Measurements from ENCODE around the gene TEAD4.

Gene TEAD4

GRCh38 chr12:2959192-2959504 is at the start of gene TEAD4:
Gene TEAD4, plus strand, starts transcription at chr12:2959397.
- Histone ChIP-seq H3K4me1 (ENCODE audit: low read length) (peaks cover 12% of the 10 kb centered on the region), H3K9ac (ENCODE audit: low read length) (peak within 1 kb of the TSS; percentile 84), H4K20me1 (ENCODE audit: insufficient read depth, low read length) (peaks cover 8% of the 10 kb centered on the region; the same call in 1 of the 2 replicates), H3K36me3 (replicated peaks; ENCODE audit: low read depth, low read length) (no peaks in the 10 kb centered on the region), H2AFZ (ENCODE audit: low read depth, low read length) (peak within 1 kb of the TSS; percentile 98), H3K79me2 (ENCODE audit: low read length) (peaks cover 38% of the 10 kb centered on the region), H3K4me3 (ENCODE audit: low read length) (peak within 1 kb of the TSS; percentile 98), H3K27me3 (ENCODE audit: low read depth, low read length) (0 out of 2 replicates have a peak, but pooled peaks cover 7% of the 10 kb centered on the region), H3K27ac (ENCODE audit: low read length) (peak within 1 kb of the TSS; percentile 26; the same call in 1 of the 2 replicates), H3K9me3 (ENCODE audit: insufficient read depth, low read length) (no peaks in the 10 kb centered on the region), H3K4me2 (ENCODE audit: low read length) (peak within 1 kb of the TSS; percentile 89)
- TF ChIP-seq CTCF (IDR thresholded peaks at IDR 0.05; ENCODE audit: low read depth, low read length) (no peak), EZH2phosphoT487 (IDR thresholded peaks at IDR 0.05; ENCODE audit: low read depth) (no peak)

GRCh38 chr12:2912216-2912575 is 47.0 kb upstream of the TEAD4 start:
- Histone ChIP-seq H3K4me1 (ENCODE audit: low read length) (0 out of 2 replicates have a peak, but pooled peaks cover 4% of the 10 kb centered on the region), H3K4me3 (ENCODE audit: low read length) (no peak overlapping the region), H3K9me3 (ENCODE audit: insufficient read depth, low read length) (no peaks in the 10 kb centered on the region), H3K4me2 (ENCODE audit: low read length) (no peak overlapping the region), H3K79me2 (ENCODE audit: low read length) (no peaks in the 10 kb centered on the region), H3K27ac (ENCODE audit: low read length) (no peak overlapping the region), H3K36me3 (replicated peaks; ENCODE audit: low read depth, low read length) (no peaks in the 10 kb centered on the region), H4K20me1 (ENCODE audit: insufficient read depth, low read length) (peaks cover 3% of the 10 kb centered on the region; the same call in 1 of the 2 replicates), H3K27me3 (ENCODE audit: low read depth, low read length) (no peaks in the 10 kb centered on the region), H2AFZ (ENCODE audit: low read depth, low read length) (no peak overlapping the region), H3K9ac (ENCODE audit: low read length) (no peak overlapping the region)
- TF ChIP-seq CTCF (IDR thresholded peaks at IDR 0.05; ENCODE audit: low read depth, low read length): no peak
- no peak for TF ChIP-seq EZH2phosphoT487 (IDR thresholded peaks at IDR 0.05; ENCODE audit: low read depth)

GRCh38 chr12:2919249-2919648 is 39.9 kb upstream of the TEAD4 start:
- TF ChIP-seq EZH2phosphoT487 (IDR thresholded peaks at IDR 0.05; ENCODE audit: low read depth) (no peak), CTCF (IDR thresholded peaks at IDR 0.05; ENCODE audit: low read depth, low read length) (no peak)
- H3K9me3 ChIP-seq (ENCODE audit: insufficient read depth, low read length): no peaks in the 10 kb centered on the region

GRCh38 chr12:2922329-2922728 is 36.9 kb upstream of the TEAD4 start:
- no peak overlapping the region for H3K4me2 ChIP-seq (ENCODE audit: low read length)
- no peaks in the 10 kb centered on the region for H4K20me1 ChIP-seq (ENCODE audit: insufficient read depth, low read length)
- no peaks in the 10 kb centered on the region for H3K9me3 ChIP-seq (ENCODE audit: insufficient read depth, low read length)
- peaks cover 6% of the 10 kb centered on the region for H3K36me3 ChIP-seq (replicated peaks; ENCODE audit: low read depth, low read length)
- no peak overlapping the region for H3K27ac ChIP-seq (ENCODE audit: low read length)
- no peak overlapping the region for H3K4me3 ChIP-seq (ENCODE audit: low read length)
- no peaks in the 10 kb centered on the region for H3K79me2 ChIP-seq (ENCODE audit: low read length)
- H3K4me1 ChIP-seq (ENCODE audit: low read length): no peaks in the 10 kb centered on the region
- no peak overlapping the region for H2AFZ ChIP-seq (ENCODE audit: low read depth, low read length)
- H3K9ac ChIP-seq (ENCODE audit: low read length): no peak overlapping the region
- H3K27me3 ChIP-seq (ENCODE audit: low read depth, low read length): no peaks in the 10 kb centered on the region
- TF ChIP-seq EZH2phosphoT487 (IDR thresholded peaks at IDR 0.05; ENCODE audit: low read depth) (no peak), CTCF (IDR thresholded peaks at IDR 0.05; ENCODE audit: low read depth, low read length) (no peak)

More at GRCh38 chr12:2919249-2919648, 39.9 kb upstream of the TEAD4 start:
- Histone ChIP-seq H3K36me3 (replicated peaks; ENCODE audit: low read depth, low read length) (peaks cover 6% of the 10 kb centered on the region), H3K4me1 (ENCODE audit: low read length) (no peaks in the 10 kb centered on the region), H3K27me3 (ENCODE audit: low read depth, low read length) (no peaks in the 10 kb centered on the region), H3K27ac (ENCODE audit: low read length) (no peak overlapping the region), H2AFZ (ENCODE audit: low read depth, low read length) (no peak overlapping the region), H4K20me1 (ENCODE audit: insufficient read depth, low read length) (no peaks in the 10 kb centered on the region), H3K9ac (ENCODE audit: low read length) (no peak overlapping the region), H3K79me2 (ENCODE audit: low read length) (no peaks in the 10 kb centered on the region), H3K4me3 (ENCODE audit: low read length) (no peak overlapping the region), H3K4me2 (ENCODE audit: low read length) (no peak overlapping the region)
